MM.1S (cell line): ENCODE results near the gene FAM24B.

Experiments
- EZH2 ChIP-seq: fragments of 300-600 bp; sonication (generic); optimal IDR thresholded peaks from 2 replicates; pipeline ENCODE3; 2017; ENCODE audit warnings: low read depth, mild to moderate bottlenecking, antibody characterized with exemption, low read length, mixed read lengths
- EZH2phosphoT487 ChIP-seq: fragments of 300-600 bp; sonication (generic); IDR thresholded peaks from 2 replicates; pipeline ENCODE4 v1.6.1; 2018; ENCODE audit warnings: antibody characterized with exemption, low read length
- TF ChIP-seq, protein P1 (sequence below): fragments of 300-600 bp; sonication (generic); IDR thresholded peaks from 2 replicates; pipeline ENCODE4 v1.5.1; 2016; ENCODE audit warnings: antibody characterized with exemption, low read length, mixed read lengths

DNA sequence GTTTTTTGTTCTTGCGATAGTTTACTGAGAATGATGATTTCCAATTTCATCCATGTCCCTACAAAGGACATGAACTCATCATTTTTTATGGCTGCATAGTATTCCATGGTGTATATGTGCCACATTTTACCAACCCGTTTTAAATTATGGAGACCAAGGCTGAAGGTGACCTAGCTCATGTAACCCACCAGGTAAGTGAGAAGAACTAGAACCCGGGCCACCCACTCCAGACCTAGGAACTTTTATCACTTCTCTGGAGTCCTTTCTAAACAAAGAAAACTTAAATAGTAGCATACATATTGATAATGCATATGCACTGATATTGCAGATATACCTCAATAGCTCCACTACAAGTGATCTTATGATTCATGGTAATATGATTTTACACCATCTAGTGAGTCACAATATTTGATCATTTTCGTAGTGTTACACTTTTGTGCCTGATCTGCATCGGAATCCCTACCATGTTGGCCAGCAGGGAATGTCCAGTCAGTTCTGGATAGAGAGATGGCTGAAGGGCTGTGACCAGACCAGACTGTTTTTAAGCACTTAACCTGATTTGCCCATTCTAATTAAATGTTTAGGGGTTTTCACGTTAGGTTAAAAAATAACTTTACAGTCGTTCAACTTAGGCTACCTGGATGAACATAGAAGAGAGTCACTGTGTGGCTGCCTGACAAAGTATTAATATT, 49.0 kb downstream of the FAM24B start:
- TF ChIP-seq, protein P1, sequence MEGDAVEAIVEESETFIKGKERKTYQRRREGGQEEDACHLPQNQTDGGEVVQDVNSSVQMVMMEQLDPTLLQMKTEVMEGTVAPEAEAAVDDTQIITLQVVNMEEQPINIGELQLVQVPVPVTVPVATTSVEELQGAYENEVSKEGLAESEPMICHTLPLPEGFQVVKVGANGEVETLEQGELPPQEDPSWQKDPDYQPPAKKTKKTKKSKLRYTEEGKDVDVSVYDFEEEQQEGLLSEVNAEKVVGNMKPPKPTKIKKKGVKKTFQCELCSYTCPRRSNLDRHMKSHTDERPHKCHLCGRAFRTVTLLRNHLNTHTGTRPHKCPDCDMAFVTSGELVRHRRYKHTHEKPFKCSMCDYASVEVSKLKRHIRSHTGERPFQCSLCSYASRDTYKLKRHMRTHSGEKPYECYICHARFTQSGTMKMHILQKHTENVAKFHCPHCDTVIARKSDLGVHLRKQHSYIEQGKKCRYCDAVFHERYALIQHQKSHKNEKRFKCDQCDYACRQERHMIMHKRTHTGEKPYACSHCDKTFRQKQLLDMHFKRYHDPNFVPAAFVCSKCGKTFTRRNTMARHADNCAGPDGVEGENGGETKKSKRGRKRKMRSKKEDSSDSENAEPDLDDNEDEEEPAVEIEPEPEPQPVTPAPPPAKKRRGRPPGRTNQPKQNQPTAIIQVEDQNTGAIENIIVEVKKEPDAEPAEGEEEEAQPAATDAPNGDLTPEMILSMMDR, result no peak
- TF ChIP-seq EZH2 (no peak), EZH2phosphoT487 (no peak)
